Chondrocyte (in vitro differentiated cells): ENCODE measurements around the gene ABHD14A. TPM values are rescaled to one million over a fixed set of nuclear protein-coding genes. Genes with fewer than 3 reads are reported as not detected.

Experiments used
- DNase-seq: peaks from one replicate; pipeline ENCODE4 v3.0.0; 2021; ENCODE audit warnings: mixed read lengths, low spot score
- H3K27ac Mint-ChIP-seq: one replicate; pipeline ENCODE4 v1.8.0; 2021; ENCODE audit warnings: mild to moderate bottlenecking, moderate library complexity, mixed read lengths; ENCODE audit not compliant: unreplicated experiment
- H3K27me3 Mint-ChIP-seq: 2 replicates; pipeline ENCODE4 v1.8.0; 2021; ENCODE audit warnings: low read depth, mixed read lengths
- H3K36me3 Mint-ChIP-seq: 2 replicates; pipeline ENCODE4 v1.8.0; 2021; ENCODE audit warnings: low read depth, mixed read lengths
- H3K4me1 Mint-ChIP-seq: 2 replicates; pipeline ENCODE4 v1.8.0; 2021; ENCODE audit warnings: low read depth, mild to moderate bottlenecking, mixed read lengths
- H3K4me3 Mint-ChIP-seq: one replicate; pipeline ENCODE4 v1.8.0; 2021; ENCODE audit warnings: mild to moderate bottlenecking, moderate library complexity, mixed read lengths; ENCODE audit not compliant: unreplicated experiment
- H3K9me3 Mint-ChIP-seq: 2 replicates; pipeline ENCODE4 v1.8.0; 2021; ENCODE audit warnings: low read depth, mixed read lengths
- CTCF ChIP-seq: fragments of 200-600 bp; sonication (generic); IDR thresholded peaks from 2 replicates; pipeline ENCODE4 v1.5.0; 2021; ENCODE audit warnings: antibody characterized with exemption, mild to moderate bottlenecking, moderate library complexity
- total RNA-seq: library from RNA; stranded (reverse); gene quantifications from 3 replicates; pipeline ENCODE4 v1.2.1, GENCODE V29; 2021

The ABHD14A gene
- total RNA-seq, 1 donor from 2014 or later, result 10.2 TPM

- H3K27ac Mint-ChIP-seq, result peak within 1 kb of the TSS; percentile 96
- H3K4me3 Mint-ChIP-seq, result peak within 1 kb of the TSS; percentile 88
- peaks cover 25% of the 10 kb centered on the region for H3K4me1 Mint-ChIP-seq
- no peaks in the 10 kb centered on the region for H3K9me3 Mint-ChIP-seq
- peak; percentile 49 for TF ChIP-seq CTCF
- H3K36me3 Mint-ChIP-seq, result no peaks in the 10 kb centered on the region
- no peaks in the 10 kb centered on the region for H3K27me3 Mint-ChIP-seq
- no peak for DNase-seq
These were observed 8.1 kb downstream of the ABHD14A start, which contains the start of gene ACY1 for GRCh38 chr3:51982838-51983577. TSS of gene ACY1 (plus strand) at chr3:51983535. CDS start at chr3:51984065, 530 bp downstream.

DNA sequence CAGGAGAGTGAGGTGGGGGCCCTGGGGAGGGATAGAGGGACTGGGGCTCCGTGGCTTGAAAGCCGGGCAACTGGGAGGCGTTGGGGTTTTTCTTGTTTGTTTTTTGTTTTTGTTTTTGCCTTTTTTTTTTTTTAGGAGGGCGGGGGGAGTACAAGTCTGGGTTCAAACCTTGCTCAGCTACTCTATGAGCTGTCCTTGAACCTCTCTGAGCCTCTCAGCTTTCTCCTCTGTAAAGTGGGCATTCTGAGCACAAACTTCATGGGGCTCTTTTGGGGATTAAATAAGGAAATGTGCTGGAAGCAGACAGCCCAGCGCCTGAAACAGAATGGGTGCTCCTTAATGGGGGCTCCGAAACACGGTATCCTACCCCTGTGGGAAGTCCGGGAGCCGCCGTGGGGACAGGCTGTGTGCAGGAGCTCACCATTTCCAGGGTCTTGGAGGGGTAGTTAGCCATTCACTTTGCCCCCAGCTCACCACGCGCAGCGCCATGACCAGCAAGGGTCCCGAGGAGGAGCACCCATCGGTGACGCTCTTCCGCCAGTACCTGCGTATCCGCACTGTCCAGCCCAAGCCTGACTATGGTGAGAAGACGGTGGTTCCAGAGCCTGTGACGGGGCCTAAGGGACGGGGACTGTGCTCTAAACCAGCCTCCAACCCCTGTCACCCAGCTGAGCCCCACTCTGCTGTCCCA, 8.9 kb downstream of the ABHD14A start:
- TF ChIP-seq CTCF, result no peak

DNA sequence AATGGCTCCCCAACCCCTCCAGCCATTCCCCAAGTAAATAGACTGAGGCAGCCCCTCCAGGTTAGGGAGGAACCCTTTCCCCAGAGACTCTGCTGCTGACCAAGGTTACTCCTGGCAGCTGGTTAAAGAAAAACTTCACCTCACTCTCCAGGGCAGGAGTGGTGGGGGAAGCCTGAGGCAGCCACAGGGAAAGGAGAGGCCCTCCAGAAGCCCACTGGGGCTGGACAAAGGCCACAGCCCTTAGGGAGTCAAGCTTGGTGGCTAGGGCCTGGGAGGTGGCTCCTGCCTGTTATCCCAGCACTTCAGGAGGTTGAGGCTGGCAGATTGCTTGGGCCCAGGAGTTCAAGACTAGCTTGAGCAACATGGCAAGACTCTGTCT, 9.4 kb downstream of the ABHD14A start:
- H3K4me1 Mint-ChIP-seq, result peaks cover 25% of the 10 kb centered on the region
- no peaks in the 10 kb centered on the region for H3K9me3 Mint-ChIP-seq
- no peaks in the 10 kb centered on the region for H3K36me3 Mint-ChIP-seq
- H3K27ac Mint-ChIP-seq, result no peak overlapping the region
- peak overlapping the region; percentile 88 for H3K4me3 Mint-ChIP-seq
- no peak for DNase-seq
- H3K27me3 Mint-ChIP-seq, result no peaks in the 10 kb centered on the region
- TF ChIP-seq CTCF, result no peak

More for the DNA sequence above, 8.9 kb downstream of the ABHD14A start:
- H3K4me3 Mint-ChIP-seq, result peak overlapping the region; percentile 88
- H3K36me3 Mint-ChIP-seq, result no peaks in the 10 kb centered on the region
- peak overlapping the region; percentile 96 for H3K27ac Mint-ChIP-seq
- no peak for DNase-seq
- no peaks in the 10 kb centered on the region for H3K27me3 Mint-ChIP-seq
- H3K4me1 Mint-ChIP-seq, result peaks cover 25% of the 10 kb centered on the region
- H3K9me3 Mint-ChIP-seq, result no peaks in the 10 kb centered on the region

- Mint-ChIP-seq H3K4me3 (no peak overlapping the region), H3K36me3 (no peaks in the 10 kb centered on the region), H3K4me1 (peaks cover 25% of the 10 kb centered on the region), H3K27ac (peak overlapping the region; percentile 32), H3K27me3 (no peaks in the 10 kb centered on the region), H3K9me3 (no peaks in the 10 kb centered on the region)
- TF ChIP-seq CTCF, result no peak
- DNase-seq, result no peak
These were observed 10.2 kb downstream of the ABHD14A start for GRCh38 chr3:51985063-51985462.

DNA sequence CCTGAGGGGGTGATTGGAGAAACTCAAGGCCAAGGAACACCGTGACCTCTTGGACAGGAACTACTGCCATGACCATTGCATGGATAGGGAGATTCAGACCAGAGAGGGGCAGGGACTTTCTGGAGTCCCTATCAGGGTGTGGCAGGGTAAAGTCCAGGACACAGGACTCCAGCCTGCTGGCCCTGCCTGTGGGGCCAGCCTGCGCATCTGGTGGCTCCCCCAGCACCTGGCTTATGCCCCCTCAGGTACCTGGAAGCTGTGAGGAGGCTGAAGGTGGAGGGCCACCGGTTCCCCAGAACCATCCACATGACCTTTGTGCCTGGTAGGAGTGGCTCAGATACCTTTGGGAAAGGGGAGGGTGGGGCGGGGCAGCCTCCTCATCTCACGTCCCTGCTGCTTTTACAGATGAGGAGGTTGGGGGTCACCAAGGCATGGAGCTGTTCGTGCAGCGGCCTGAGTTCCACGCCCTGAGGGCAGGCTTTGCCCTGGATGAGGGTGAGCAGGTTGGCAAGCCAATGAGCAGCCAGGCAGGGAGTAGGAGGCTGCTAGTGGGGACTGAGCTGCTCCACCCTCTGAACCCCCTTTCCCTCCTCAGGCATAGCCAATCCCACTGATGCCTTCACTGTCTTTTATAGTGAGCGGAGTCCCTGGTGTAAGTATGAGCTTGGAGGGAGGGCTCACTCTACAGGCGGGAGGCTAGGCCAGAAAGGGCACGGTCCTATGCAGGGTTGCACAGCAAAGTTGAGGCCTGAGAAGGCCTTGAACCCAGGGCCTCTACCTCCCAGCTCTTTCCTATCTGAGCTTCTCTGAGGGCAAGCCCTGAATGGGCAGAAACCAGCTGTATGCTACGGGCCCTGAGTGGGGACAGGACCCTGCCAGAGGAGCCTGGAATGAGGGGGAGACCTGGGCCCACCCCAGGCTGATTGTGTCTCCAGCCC, 11.4 kb downstream of the ABHD14A start:
- Mint-ChIP-seq H3K4me3 (no peak overlapping the region), H3K9me3 (no peaks in the 10 kb centered on the region), H3K27me3 (no peaks in the 10 kb centered on the region), H3K27ac (peak overlapping the region; percentile 41), H3K36me3 (peaks cover 1% of the 10 kb centered on the region), H3K4me1 (peaks cover 26% of the 10 kb centered on the region)
- no peak for DNase-seq
- TF ChIP-seq CTCF, result no peak
